ENCODE measurements around the gene DGKB.

GRCh38 chr7:14759785-14760184 is 142.8 kb downstream of the DGKB start:
- TF ChIP-seq CTCF (IDR thresholded peaks at IDR 0.05) (no peak), EZH2 (IDR thresholded peaks at IDR 0.05) (no peak)
